ENCODE measurements around the gene G6PC3. TPM values are rescaled to one million over a fixed set of nuclear protein-coding genes. Genes with fewer than 3 reads are reported as not detected.

The G6PC3 gene
- total and polyA plus RNA-seq, 4 donors, result 31.0 to 128 (median 90.8) TPM

Small RNA genes within 50 kb of the gene (small RNA-seq; reads per million reads assigned to genes)
- gene RF00012 (ENCODE audit: low replicate concordance), result 0.06 reads per million

Other genes starting within 250 kb of the G6PC3 start
- gene MPP3, start 237.6 kb upstream of the G6PC3 start, total RNA-seq, result 10 to 100 TPM; 15.9 to 30.2 TPM
- gene MPP3, start 237.6 kb upstream of the G6PC3 start, polyA plus RNA-seq (ENCODE audit: insufficient read length in 2 of 2), result 10 to 100 TPM; 32.3 to 41.5 TPM
- under 1 TPM; 0.39 to 0.40 TPM for gene CD300LG, start 223.6 kb upstream of the G6PC3 start, total RNA-seq
- gene CD300LG, start 223.6 kb upstream of the G6PC3 start, polyA plus RNA-seq (ENCODE audit: insufficient read length in 2 of 2), result under 1 TPM; 0.40 to 0.69 TPM
- 10 to 100 TPM; 12.1 to 24.1 TPM for gene MPP2, start 163.2 kb upstream of the G6PC3 start, total RNA-seq
- 10 to 100 TPM; 38.3 to 43.4 TPM for gene MPP2, start 163.2 kb upstream of the G6PC3 start, polyA plus RNA-seq (ENCODE audit: insufficient read length in 2 of 2)
- gene PPY, start 128.3 kb upstream of the G6PC3 start, total RNA-seq, result not detected
- gene PPY, start 128.3 kb upstream of the G6PC3 start, polyA plus RNA-seq (ENCODE audit: insufficient read length in 2 of 2), result not detected
- not detected for gene PYY, start 116.8 kb upstream of the G6PC3 start, total RNA-seq
- under 1 TPM in 1 of 2 donors, not detected in 1; 0.68 TPM for gene PYY, start 116.8 kb upstream of the G6PC3 start, polyA plus RNA-seq (ENCODE audit: insufficient read length in 2 of 2)
- 1 to 10 TPM; 1.6 to 3.5 TPM for gene NAGS, start 66.1 kb upstream of the G6PC3 start, total RNA-seq
- 1 to 10 TPM; 1.4 to 2.0 TPM for gene NAGS, start 66.1 kb upstream of the G6PC3 start, polyA plus RNA-seq (ENCODE audit: insufficient read length in 2 of 2)
- gene TMEM101, start 55.8 kb upstream of the G6PC3 start, total RNA-seq, result 10 to 100 TPM; 26.4 to 47.4 TPM
- gene TMEM101, start 55.8 kb upstream of the G6PC3 start, polyA plus RNA-seq (ENCODE audit: insufficient read length in 2 of 2), result 10 to 100 TPM; 21.1 to 29.7 TPM
- gene LSM12, start 4.1 kb upstream of the G6PC3 start, total RNA-seq, result 10 to 100 TPM; 22.2 to 24.4 TPM
- gene LSM12, start 4.1 kb upstream of the G6PC3 start, polyA plus RNA-seq (ENCODE audit: insufficient read length in 2 of 2), result 10 to 100 TPM; 41.8 to 48.0 TPM
- gene HDAC5, start 52.9 kb downstream of the G6PC3 start, total RNA-seq, result 10 to 100 TPM; 32.1 to 43.7 TPM
- gene HDAC5, start 52.9 kb downstream of the G6PC3 start, polyA plus RNA-seq (ENCODE audit: insufficient read length in 2 of 2), result 10 to 100 TPM; 64.2 to 68.8 TPM
- gene HROB, start 71.2 kb downstream of the G6PC3 start, total RNA-seq, result 1 to 10 TPM in 1 of 2 donors, under 1 TPM in 1; 0.79 to 2.3 TPM
- gene HROB, start 71.2 kb downstream of the G6PC3 start, polyA plus RNA-seq (ENCODE audit: insufficient read length in 2 of 2), result 1 to 10 TPM; 3.1 to 4.8 TPM
- under 1 TPM in 1 of 2 donors, not detected in 1; 0.11 TPM for gene ASB16, start 100.0 kb downstream of the G6PC3 start, total RNA-seq
- 1 to 10 TPM; 1.4 to 3.1 TPM for gene ASB16, start 100.0 kb downstream of the G6PC3 start, polyA plus RNA-seq (ENCODE audit: insufficient read length in 2 of 2)
- gene TMUB2, start 116.2 kb downstream of the G6PC3 start, total RNA-seq, result 10 to 100 TPM; 27.2 to 39.8 TPM
- 10 to 100 TPM; 40.8 to 54.8 TPM for gene TMUB2, start 116.2 kb downstream of the G6PC3 start, polyA plus RNA-seq (ENCODE audit: insufficient read length in 2 of 2)
- 10 to 100 TPM; 41.9 to 47.4 TPM for gene ATXN7L3, start 129.1 kb downstream of the G6PC3 start, total RNA-seq
- gene ATXN7L3, start 129.1 kb downstream of the G6PC3 start, polyA plus RNA-seq (ENCODE audit: insufficient read length in 2 of 2), result 100 to 1,000 TPM; 109 to 118 TPM
- 100 to 1,000 TPM in 1 of 2 donors, 10 to 100 TPM in 1; 48.6 to 101 TPM for gene UBTF, start 148.9 kb downstream of the G6PC3 start, total RNA-seq
- 100 to 1,000 TPM; 123 to 127 TPM for gene UBTF, start 148.9 kb downstream of the G6PC3 start, polyA plus RNA-seq (ENCODE audit: insufficient read length in 2 of 2)
- 10 to 100 TPM; 13.7 to 34.6 TPM for gene SLC4A1, start 197.4 kb downstream of the G6PC3 start, total RNA-seq
- 1 to 10 TPM; 3.9 to 4.1 TPM for gene SLC4A1, start 197.4 kb downstream of the G6PC3 start, polyA plus RNA-seq (ENCODE audit: insufficient read length in 2 of 2)
- 10 to 100 TPM; 44.0 to 54.4 TPM for gene RUNDC3A, start 237.9 kb downstream of the G6PC3 start, total RNA-seq
- 100 to 1,000 TPM; 169 to 173 TPM for gene RUNDC3A, start 237.9 kb downstream of the G6PC3 start, polyA plus RNA-seq (ENCODE audit: insufficient read length in 2 of 2)